ENCODE results near the gene SMARCB1. TPM values are rescaled to one million over a fixed set of nuclear protein-coding genes. Genes with fewer than 3 reads are reported as not detected.

SMARCB1 gene
- total and polyA plus RNA-seq, 2 experiments from 2014 or later, result 114 to 132 TPM

DNA sequence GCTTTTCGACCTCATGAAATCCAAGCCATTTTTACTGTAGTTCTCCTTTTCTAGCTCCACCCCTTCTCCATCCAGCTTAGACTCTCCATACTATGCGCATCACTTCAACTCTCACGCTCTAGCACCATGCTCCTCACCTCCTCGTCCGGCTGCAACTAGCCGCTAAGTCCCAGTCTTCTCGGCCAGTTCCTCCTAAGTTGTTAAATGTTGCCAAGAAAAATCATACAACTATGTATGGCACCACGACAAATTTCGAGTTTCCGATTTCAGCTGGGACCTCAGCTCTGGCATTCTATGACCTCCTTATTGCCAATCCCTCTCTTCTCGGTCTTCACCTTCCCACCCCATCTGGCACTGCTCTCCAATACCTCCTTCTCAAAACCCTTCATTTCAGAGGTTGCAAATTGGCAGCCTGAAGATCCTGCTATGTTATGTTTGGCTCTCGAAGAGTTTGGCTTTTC is 36.9 kb upstream of the SMARCB1 start:
- Histone ChIP-seq H3K27me3 (ENCODE audit: insufficient read depth) (no peaks in the 10 kb centered on the region), H3F3A (replicated peaks; ENCODE audit: low read depth) (0 out of 2 replicates have a peak, but pooled peaks cover 5% of the 10 kb centered on the region), H3K79me2 (replicated peaks; ENCODE audit: insufficient read depth) (no peaks in the 10 kb centered on the region; the same call in 1 of the 2 replicates), H2AFZ (no peak overlapping the region), H3K4me3 (peak overlapping the region; percentile 91), H3K9me2 (ENCODE audit: insufficient read depth) (no peaks in the 10 kb centered on the region), H3K4me2 (peak overlapping the region; percentile 95), H3K4me1 (ENCODE audit: insufficient read depth) (peaks cover 10% of the 10 kb centered on the region), H3K36me3 (ENCODE audit: insufficient read depth) (no peaks in the 10 kb centered on the region), H4K20me1 (replicated peaks; ENCODE audit: insufficient read depth) (no peaks in the 10 kb centered on the region), H3K27ac (ENCODE audit: low read depth) (no peak overlapping the region)
- H3K27me3 Mint-ChIP-seq (ENCODE audit: insufficient read depth, low read depth, poor library complexity), result peaks cover 20% of the 10 kb centered on the region
- H3K9me3 Mint-ChIP-seq, result no peaks in the 10 kb centered on the region
- H3K36me3 Mint-ChIP-seq (ENCODE audit: low read depth), result peaks cover 7% of the 10 kb centered on the region
- peak overlapping the region; percentile 80 for H3K4me3 Mint-ChIP-seq
- TF ChIP-seq EZH2 (IDR thresholded peaks at IDR 0.05; ENCODE audit: low read depth, unreplicated experiment), result no peak
- no peak for TF ChIP-seq EZH2phosphoT487 (IDR thresholded peaks at IDR 0.05; ENCODE audit: unreplicated experiment)
- TF ChIP-seq JUNB (IDR thresholded peaks at IDR 0.05; ENCODE audit: unreplicated experiment), result no peak
- TF ChIP-seq, protein P1, sequence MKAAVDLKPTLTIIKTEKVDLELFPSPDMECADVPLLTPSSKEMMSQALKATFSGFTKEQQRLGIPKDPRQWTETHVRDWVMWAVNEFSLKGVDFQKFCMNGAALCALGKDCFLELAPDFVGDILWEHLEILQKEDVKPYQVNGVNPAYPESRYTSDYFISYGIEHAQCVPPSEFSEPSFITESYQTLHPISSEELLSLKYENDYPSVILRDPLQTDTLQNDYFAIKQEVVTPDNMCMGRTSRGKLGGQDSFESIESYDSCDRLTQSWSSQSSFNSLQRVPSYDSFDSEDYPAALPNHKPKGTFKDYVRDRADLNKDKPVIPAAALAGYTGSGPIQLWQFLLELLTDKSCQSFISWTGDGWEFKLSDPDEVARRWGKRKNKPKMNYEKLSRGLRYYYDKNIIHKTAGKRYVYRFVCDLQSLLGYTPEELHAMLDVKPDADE (IDR thresholded peaks at IDR 0.05), result no peak
- TF ChIP-seq ZNF114 (CRISPR knock-in tag; IDR thresholded peaks at IDR 0.05), result no peak
- TF ChIP-seq STAT1 (IDR thresholded peaks at IDR 0.05; ENCODE audit: unreplicated experiment), result no peak
- no peak for TF ChIP-seq REST (IDR thresholded peaks at IDR 0.05; ENCODE audit: unreplicated experiment)
- TF ChIP-seq NANOG (IDR thresholded peaks at IDR 0.05; ENCODE audit: borderline replicate concordance), result no peak
- no peak for TF ChIP-seq POLR2AphosphoS5 (IDR thresholded peaks at IDR 0.05; ENCODE audit: low read depth)
- TF ChIP-seq CREB1 (CRISPR knock-in tag; IDR thresholded peaks at IDR 0.05; ENCODE audit: low read depth), result no peak
- no peak for TF ChIP-seq ZNF331 (CRISPR knock-in tag; IDR thresholded peaks at IDR 0.05; ENCODE audit: low read depth)
- DNase-seq (ENCODE audit: low spot score) (no peak), ATAC-seq (no peak)
- H3K27ac Mint-ChIP-seq, result no peak overlapping the region
- H3K4me1 Mint-ChIP-seq, result peaks cover 29% of the 10 kb centered on the region

DNA sequence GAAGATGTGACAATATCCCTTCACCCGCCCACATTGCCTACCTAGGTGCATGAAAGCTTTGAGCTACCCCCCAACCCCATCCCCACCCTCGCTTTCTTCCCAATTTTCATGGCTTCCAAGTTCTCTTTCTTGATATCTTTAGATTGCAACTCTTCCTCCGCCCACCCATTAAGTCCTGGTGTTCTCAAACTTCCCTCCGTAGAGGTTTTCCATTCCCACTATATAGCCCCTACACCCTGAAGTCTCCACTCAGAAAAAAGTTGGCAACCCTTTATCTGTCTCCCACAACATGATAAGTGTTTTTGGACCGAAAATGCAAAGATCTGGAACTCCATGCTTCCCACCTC is 36.4 kb upstream of the SMARCB1 start:
- Histone ChIP-seq H3K36me3 (ENCODE audit: insufficient read depth) (no peaks in the 10 kb centered on the region), H2AFZ (peak overlapping the region; percentile 96)
- 0 out of 2 replicates have a peak overlapping the region, but pooled peaks have one; percentile 17 for H3K27ac Mint-ChIP-seq
- no peak for TF ChIP-seq CREB1 (CRISPR knock-in tag; IDR thresholded peaks at IDR 0.05; ENCODE audit: low read depth)
- no peak for TF ChIP-seq EZH2phosphoT487 (IDR thresholded peaks at IDR 0.05; ENCODE audit: unreplicated experiment)
- no peak for TF ChIP-seq JUNB (IDR thresholded peaks at IDR 0.05; ENCODE audit: unreplicated experiment)
- TF ChIP-seq, protein P1 (IDR thresholded peaks at IDR 0.05), result no peak
- TF ChIP-seq POLR2AphosphoS5 (IDR thresholded peaks at IDR 0.05; ENCODE audit: low read depth), result no peak
- TF ChIP-seq NANOG (IDR thresholded peaks at IDR 0.05; ENCODE audit: borderline replicate concordance), result no peak
- TF ChIP-seq STAT1 (IDR thresholded peaks at IDR 0.05; ENCODE audit: unreplicated experiment), result no peak
- TF ChIP-seq ZNF331 (CRISPR knock-in tag; IDR thresholded peaks at IDR 0.05; ENCODE audit: low read depth), result no peak

More for the DNA sequence above, 36.4 kb upstream of the SMARCB1 start:
- H3K4me3 ChIP-seq, result peak overlapping the region; percentile 91
- H3K27ac ChIP-seq (ENCODE audit: low read depth), result no peak overlapping the region
- peaks cover 20% of the 10 kb centered on the region for H3K27me3 Mint-ChIP-seq (ENCODE audit: insufficient read depth, low read depth, poor library complexity)
- no peaks in the 10 kb centered on the region for H4K20me1 ChIP-seq (replicated peaks; ENCODE audit: insufficient read depth)
- H3K4me1 Mint-ChIP-seq, result peaks cover 29% of the 10 kb centered on the region
- 0 out of 2 replicates have a peak, but pooled peaks cover 5% of the 10 kb centered on the region for H3F3A ChIP-seq (replicated peaks; ENCODE audit: low read depth)
- no peaks in the 10 kb centered on the region for H3K27me3 ChIP-seq (ENCODE audit: insufficient read depth)
- peaks cover 10% of the 10 kb centered on the region for H3K4me1 ChIP-seq (ENCODE audit: insufficient read depth)
- ATAC-seq, result no peak
- H3K9me2 ChIP-seq (ENCODE audit: insufficient read depth), result no peaks in the 10 kb centered on the region
- H3K79me2 ChIP-seq (replicated peaks; ENCODE audit: insufficient read depth), result no peaks in the 10 kb centered on the region; the same call in 1 of the 2 replicates
- H3K36me3 Mint-ChIP-seq (ENCODE audit: low read depth), result peaks cover 3% of the 10 kb centered on the region; the same call in 1 of the 3 replicates
- peak overlapping the region; percentile 80 for H3K4me3 Mint-ChIP-seq
- H3K9me3 Mint-ChIP-seq, result no peaks in the 10 kb centered on the region
- DNase-seq (ENCODE audit: low spot score), result no peak
- peak overlapping the region; percentile 95 for H3K4me2 ChIP-seq

Measured in GM23338 (cell line).